DOHH2 (cell line): Measurements from ENCODE around the gene E2F3.

Source experiments
- EZH2phosphoT487 ChIP-seq: fragments of 200-600 bp; sonication (generic); IDR thresholded peaks from 2 replicates; pipeline ENCODE4 v1.6.1; 2017; ENCODE audit warnings: borderline replicate concordance, mild to moderate bottlenecking, antibody characterized with exemption, low read length, moderate library complexity, mixed read lengths
- TF ChIP-seq, protein P1 (sequence below): fragments of 200-600 bp; sonication (generic); IDR thresholded peaks from one replicate; pipeline ENCODE4 v1.5.1; 2014; ENCODE audit warnings: antibody characterized with exemption, mild to moderate bottlenecking, low read depth, low read length; ENCODE audit not compliant: poor library complexity, severe bottlenecking

DNA sequence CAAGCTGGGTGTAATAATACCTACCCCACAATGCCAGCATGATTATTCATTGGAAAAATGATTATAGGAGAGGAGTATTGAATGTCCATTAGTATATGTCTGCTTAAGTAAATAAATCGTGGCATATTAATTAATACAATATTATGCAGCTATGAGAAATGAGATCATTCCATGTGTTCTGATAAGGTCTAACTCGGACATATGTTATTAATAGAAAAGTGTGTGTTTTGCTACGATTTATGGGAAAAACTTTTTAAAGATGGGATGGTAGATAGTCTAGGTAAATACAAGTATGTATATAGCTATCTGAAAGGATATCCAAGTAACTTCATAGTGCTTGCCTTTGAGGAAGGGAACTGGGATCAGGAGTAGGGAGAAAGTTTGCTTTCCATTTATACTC, 71.1 kb downstream of the E2F3 start:
- TF ChIP-seq, protein P1, sequence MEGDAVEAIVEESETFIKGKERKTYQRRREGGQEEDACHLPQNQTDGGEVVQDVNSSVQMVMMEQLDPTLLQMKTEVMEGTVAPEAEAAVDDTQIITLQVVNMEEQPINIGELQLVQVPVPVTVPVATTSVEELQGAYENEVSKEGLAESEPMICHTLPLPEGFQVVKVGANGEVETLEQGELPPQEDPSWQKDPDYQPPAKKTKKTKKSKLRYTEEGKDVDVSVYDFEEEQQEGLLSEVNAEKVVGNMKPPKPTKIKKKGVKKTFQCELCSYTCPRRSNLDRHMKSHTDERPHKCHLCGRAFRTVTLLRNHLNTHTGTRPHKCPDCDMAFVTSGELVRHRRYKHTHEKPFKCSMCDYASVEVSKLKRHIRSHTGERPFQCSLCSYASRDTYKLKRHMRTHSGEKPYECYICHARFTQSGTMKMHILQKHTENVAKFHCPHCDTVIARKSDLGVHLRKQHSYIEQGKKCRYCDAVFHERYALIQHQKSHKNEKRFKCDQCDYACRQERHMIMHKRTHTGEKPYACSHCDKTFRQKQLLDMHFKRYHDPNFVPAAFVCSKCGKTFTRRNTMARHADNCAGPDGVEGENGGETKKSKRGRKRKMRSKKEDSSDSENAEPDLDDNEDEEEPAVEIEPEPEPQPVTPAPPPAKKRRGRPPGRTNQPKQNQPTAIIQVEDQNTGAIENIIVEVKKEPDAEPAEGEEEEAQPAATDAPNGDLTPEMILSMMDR = no peak
- TF ChIP-seq EZH2phosphoT487 = no peak
